Activated CD4-positive, alpha-beta memory T cell treated with anti-CD3 and anti-CD28 coated beads for 36 hours (primary cell): ENCODE data around the gene SNRNP35. TPM values are rescaled to one million over a fixed set of nuclear protein-coding genes. Genes with fewer than 3 reads are reported as not detected.

ENCODE experiments used
- CTCF ChIA-PET: fragments of 350-600 bp; sonication (Branson Sonifier 250); formaldehyde crosslinking; loops from one replicate; lab custom pipeline; 2021; ENCODE audit warnings: antibody characterized with exemption, inconsistent platforms; lab: Charles Lee
- POLR2A ChIA-PET: fragments of 350-600 bp; sonication (Branson Sonifier 250); formaldehyde crosslinking; loops from one replicate; lab custom pipeline; 2021; ENCODE audit warnings: antibody characterized with exemption; lab: Charles Lee
- DNase-seq: peaks from one replicate; pipeline ENCODE4 v3.0.0-alpha.2; 2020
- H3K27ac Mint-ChIP-seq: one replicate; pipeline ENCODE4 v1.8.0; 2021; ENCODE audit warnings: mixed read lengths
- H3K27me3 Mint-ChIP-seq: one replicate; pipeline ENCODE4 v1.8.0; 2021; ENCODE audit warnings: mixed read lengths
- H3K36me3 Mint-ChIP-seq: one replicate; pipeline ENCODE4 v1.8.0; 2021; ENCODE audit warnings: mixed read lengths
- H3K4me1 Mint-ChIP-seq: one replicate; pipeline ENCODE4 v1.8.0; 2021; ENCODE audit warnings: low read depth, mixed read lengths
- H3K4me3 Mint-ChIP-seq: one replicate; pipeline ENCODE4 v1.8.0; 2021; ENCODE audit warnings: mild to moderate bottlenecking, mixed read lengths
- H3K9me3 Mint-ChIP-seq: one replicate; pipeline ENCODE4 v1.8.0; 2021; ENCODE audit warnings: mixed read lengths
- intact Hi-C: fragments of 100-400 bp; cut with micrococcal nuclease; formaldehyde crosslinking; loops from one replicate; pipeline ENCODE4 v1.15.1; 2023
- total RNA-seq, 2 experiments: library from RNA; stranded (reverse); gene quantifications; one replicate each; pipeline ENCODE4 v1.2.3, GENCODE V29; 2021

Gene SNRNP35
- total RNA-seq, 2 experiments from 2014 or later, result 28.6 to 30.6 TPM

GRCh38 chr12:123516216-123516780, 58.4 kb downstream of the SNRNP35 start:
- Mint-ChIP-seq H3K9me3 (no peaks in the 10 kb centered on the region), H3K4me3 (no peak overlapping the region), H3K27ac (no peak overlapping the region), H3K36me3 (peaks cover 10% of the 10 kb centered on the region), H3K4me1 (peaks cover 2% of the 10 kb centered on the region), H3K27me3 (no peaks in the 10 kb centered on the region)
- POLR2A ChIA-PET, result no interaction called here
- intact Hi-C loops, result no loop called here
- no peak for DNase-seq
- CTCF ChIA-PET, result no interaction called here

Other genes with a start within 250 kb of the SNRNP35 start
- 10 to 100 TPM; 88.8 to 97.6 TPM for gene MPHOSPH9, start 225.0 kb upstream of the SNRNP35 start, total RNA-seq
- gene MTRFR, start 224.7 kb upstream of the SNRNP35 start, total RNA-seq, result 10 to 100 TPM; 28.4 to 28.8 TPM
- 10 to 100 TPM; 40.1 to 42.5 TPM for gene CDK2AP1, start 186.3 kb upstream of the SNRNP35 start, total RNA-seq
- gene SBNO1, start 93.3 kb upstream of the SNRNP35 start, total RNA-seq, result 10 to 100 TPM; 49.9 to 50.6 TPM
- 10 to 100 TPM; 59.9 to 62.0 TPM for gene KMT5A, start 74.0 kb upstream of the SNRNP35 start, total RNA-seq
- gene RILPL2, start 21.5 kb upstream of the SNRNP35 start, total RNA-seq, result 10 to 100 TPM; 15.4 to 16.6 TPM
- 1 to 10 TPM; 4.0 to 4.8 TPM for gene RILPL1, start 75.6 kb downstream of the SNRNP35 start, total RNA-seq
- 100 to 1,000 TPM; 150 to 161 TPM for gene TMED2, start 126.4 kb downstream of the SNRNP35 start, total RNA-seq
- gene DDX55, start 144.0 kb downstream of the SNRNP35 start, total RNA-seq, result 10 to 100 TPM; 44.0 to 45.1 TPM
- 10 to 100 TPM; 51.7 to 61.9 TPM for gene EIF2B1, start 175.5 kb downstream of the SNRNP35 start, total RNA-seq
- 10 to 100 TPM; 57.2 to 58.4 TPM for gene GTF2H3, start 175.7 kb downstream of the SNRNP35 start, total RNA-seq
- gene TCTN2, start 213.0 kb downstream of the SNRNP35 start, total RNA-seq, result 1 to 10 TPM; 3.7 to 3.8 TPM